ENCODE results near the gene CEP192.

Gene CEP192

DNA sequence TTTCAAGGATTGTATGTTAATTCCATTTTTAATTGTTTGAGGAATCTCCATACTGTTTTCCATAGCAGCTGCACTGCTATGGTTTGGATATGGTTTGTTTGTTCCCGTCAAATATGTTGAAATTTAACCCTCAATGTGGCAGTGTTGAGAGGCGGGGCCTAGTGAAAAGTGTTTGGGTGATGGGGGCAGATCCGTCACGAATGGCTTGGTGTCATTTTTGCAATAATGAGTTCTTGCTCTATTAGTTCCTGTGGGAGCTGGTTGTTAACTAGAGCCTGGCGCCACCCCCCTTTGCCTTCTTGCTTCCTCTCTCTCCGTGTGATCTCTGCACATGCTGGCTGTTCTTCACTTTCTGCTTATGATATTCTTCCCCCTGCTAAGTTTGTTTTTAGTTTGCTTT, 156.0 kb downstream of the CEP192 start:
- POLR2A ChIA-PET = no interaction called here
- no peaks in the 10 kb centered on the region for H3K27me3 ChIP-seq (replicated peaks in 2 of 5; ENCODE audit: control insufficient read depth in 4 of 5, insufficient read depth in 5 of 5, low read length in 4 of 5)
- no peaks in the 10 kb centered on the region for H3K4me1 ChIP-seq (ENCODE audit: control extremely low read depth in 1 of 4, control insufficient read depth in 4 of 4, insufficient read depth in 4 of 4, low read length in 3 of 4)
- H3K4me3 ChIP-seq (ENCODE audit: control insufficient read depth in 1 of 7, extremely low read depth in 1 of 7, insufficient read depth in 4 of 7, low read depth in 2 of 7, low read length in 6 of 7) = no peak overlapping the region
- DNase-seq = peak in 2 of 3 donors; percentile 21 to 32
- WGBS (ENCODE audit: insufficient coverage) = 100% methylated on average over 2 of the region's 6 CpGs
- no peak overlapping the region for H3K27ac ChIP-seq (ENCODE audit: insufficient read depth in 1 of 2, low read depth in 1 of 2, low read length in 2 of 2, poor library complexity in 1 of 2, severe bottlenecking in 2 of 2)
- CTCF ChIA-PET = no interaction called here
- H3K9me3 ChIP-seq (ENCODE audit: control extremely low read depth in 1 of 5, control insufficient read depth in 4 of 5, insufficient read depth in 2 of 5, low read depth in 1 of 5, low read length in 4 of 5) = peaks cover 1 to 14% (median 11%) of the 10 kb centered on the region in 5 experiments
- H3K36me3 ChIP-seq (ENCODE audit: control insufficient read depth in 4 of 4, insufficient read depth in 4 of 4, low read length in 3 of 4) = no peaks in the 10 kb centered on the region

DNA sequence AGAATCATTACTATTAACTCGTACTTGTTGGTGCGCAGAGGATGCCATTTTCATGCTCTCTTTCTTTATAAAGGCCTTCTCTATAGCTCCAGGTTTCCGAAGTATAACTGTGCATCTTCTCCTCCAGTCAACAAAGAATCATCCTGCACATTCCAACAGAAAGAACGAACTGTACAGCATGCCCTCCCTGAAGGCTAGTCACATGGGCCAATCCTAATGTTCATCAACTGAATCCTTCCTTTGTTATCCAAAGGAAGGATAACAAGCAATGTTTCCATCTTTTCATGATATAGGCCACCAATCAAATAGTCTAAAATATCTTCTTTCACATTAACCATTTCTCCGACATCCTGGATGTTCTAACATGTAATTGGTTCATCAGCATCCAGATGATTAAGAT, 160.5 kb downstream of the CEP192 start:
- Histone ChIP-seq H3K36me3 (ENCODE audit: control insufficient read depth in 4 of 4, insufficient read depth in 4 of 4, low read length in 3 of 4) (no peaks in the 10 kb centered on the region), H3K4me1 (ENCODE audit: control extremely low read depth in 1 of 4, control insufficient read depth in 4 of 4, insufficient read depth in 4 of 4, low read length in 3 of 4) (no peaks in the 10 kb centered on the region), H3K4me3 (ENCODE audit: control insufficient read depth in 1 of 7, extremely low read depth in 1 of 7, insufficient read depth in 4 of 7, low read depth in 2 of 7, low read length in 6 of 7) (no peak overlapping the region), H3K9me3 (ENCODE audit: control extremely low read depth in 1 of 5, control insufficient read depth in 4 of 5, insufficient read depth in 2 of 5, low read depth in 1 of 5, low read length in 4 of 5) (peaks cover 0 to 17% (median 3%) of the 10 kb centered on the region in 5 experiments), H3K27ac (ENCODE audit: insufficient read depth in 1 of 2, low read depth in 1 of 2, low read length in 2 of 2, poor library complexity in 1 of 2, severe bottlenecking in 2 of 2) (no peak overlapping the region), H3K27me3 (replicated peaks in 2 of 5; ENCODE audit: control insufficient read depth in 4 of 5, insufficient read depth in 5 of 5, low read length in 4 of 5) (no peaks in the 10 kb centered on the region)
- DNase-seq = no peak
- ChIA-PET POLR2A (no interaction called here), CTCF (interaction anchor here (0.6 kb wide), 1 partner anchor 9 kb away, joined by 3 read pairs; no protein-coding TSS in a partner anchor)
- WGBS (ENCODE audit: insufficient coverage) = 91% methylated on average over 5 of the region's 5 CpGs

DNA sequence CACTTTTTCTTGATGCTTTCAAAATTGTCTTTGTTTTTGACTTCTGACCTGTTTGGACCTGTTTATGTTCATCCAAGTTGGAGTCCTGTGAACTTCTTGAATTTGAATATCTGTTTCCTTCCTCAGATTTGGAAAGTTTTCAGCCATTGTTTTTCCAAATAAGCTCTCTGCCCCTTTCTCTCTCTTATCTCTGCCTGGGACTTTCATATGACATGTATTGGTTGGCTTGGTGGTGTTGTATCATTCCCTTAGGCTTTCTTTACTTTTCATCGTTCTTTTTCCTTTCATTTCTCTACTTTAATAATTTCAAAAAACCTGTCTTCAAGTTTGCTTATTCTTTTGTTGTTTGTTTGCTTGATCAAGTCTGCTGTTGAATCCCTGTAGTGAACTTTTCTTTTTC, 167.3 kb downstream of the CEP192 start:
- H3K4me1 ChIP-seq (ENCODE audit: control extremely low read depth in 1 of 4, control insufficient read depth in 4 of 4, insufficient read depth in 4 of 4, low read length in 3 of 4) = no peaks in the 10 kb centered on the region
- no CpG with 5 or more reads among the region's 1 CpG for WGBS (ENCODE audit: insufficient coverage)
- no peak overlapping the region for H3K27ac ChIP-seq (ENCODE audit: insufficient read depth in 1 of 2, low read depth in 1 of 2, low read length in 2 of 2, poor library complexity in 1 of 2, severe bottlenecking in 2 of 2)
- peaks cover 5 to 38% (median 15%) of the 10 kb centered on the region in 5 experiments for H3K9me3 ChIP-seq (ENCODE audit: control extremely low read depth in 1 of 5, control insufficient read depth in 4 of 5, insufficient read depth in 2 of 5, low read depth in 1 of 5, low read length in 4 of 5)
- DNase-seq = no peak
- no peaks in the 10 kb centered on the region for H3K36me3 ChIP-seq (ENCODE audit: control insufficient read depth in 4 of 4, insufficient read depth in 4 of 4, low read length in 3 of 4)
- no peak overlapping the region for H3K4me3 ChIP-seq (ENCODE audit: control insufficient read depth in 1 of 7, extremely low read depth in 1 of 7, insufficient read depth in 4 of 7, low read depth in 2 of 7, low read length in 6 of 7)
- POLR2A ChIA-PET = interaction anchor here (0.7 kb wide), 1 partner anchor 490 kb away, joined by 3 read pairs; no protein-coding TSS in a partner anchor
- no peaks in the 10 kb centered on the region for H3K27me3 ChIP-seq (replicated peaks in 2 of 5; ENCODE audit: control insufficient read depth in 4 of 5, insufficient read depth in 5 of 5, low read length in 4 of 5)
- CTCF ChIA-PET = interaction anchor here (0.7 to 4.5 kb wide), 9 partner anchors 8 to 145 kb away, joined by 3 to 26 read pairs (median 3); no protein-coding TSS in a partner anchor

DNA sequence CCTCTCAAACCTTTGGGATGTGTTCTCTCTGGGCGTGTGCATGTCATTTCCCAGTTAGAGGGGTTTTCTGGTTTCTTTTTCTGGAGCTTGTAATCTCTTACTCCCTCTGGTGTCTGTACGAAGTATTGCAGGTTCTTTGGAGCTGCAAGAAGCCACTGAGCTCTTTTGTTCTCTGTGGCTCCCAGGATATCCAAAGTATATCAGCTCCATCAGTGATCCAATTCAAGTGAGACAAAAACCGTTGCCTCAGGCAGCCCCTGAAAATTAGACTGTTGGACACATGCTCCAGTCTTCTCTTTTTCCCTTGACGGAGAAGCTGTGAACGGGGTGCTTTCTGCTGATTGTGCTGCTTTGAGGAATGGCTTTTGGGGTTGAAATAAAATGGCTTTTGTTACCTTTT, 168.4 kb downstream of the CEP192 start:
- no peaks in the 10 kb centered on the region for H3K27me3 ChIP-seq (replicated peaks in 2 of 5; ENCODE audit: control insufficient read depth in 4 of 5, insufficient read depth in 5 of 5, low read length in 4 of 5)
- no peaks in the 10 kb centered on the region for H3K36me3 ChIP-seq (ENCODE audit: control insufficient read depth in 4 of 4, insufficient read depth in 4 of 4, low read length in 3 of 4)
- DNase-seq = peak; percentile 58 to 83 (median 77)
- WGBS (ENCODE audit: insufficient coverage) = 19% methylated on average over 2 of the region's 5 CpGs
- POLR2A ChIA-PET = no interaction called here
- H3K4me3 ChIP-seq (ENCODE audit: control insufficient read depth in 1 of 7, extremely low read depth in 1 of 7, insufficient read depth in 4 of 7, low read depth in 2 of 7, low read length in 6 of 7) = no peak overlapping the region
- peaks cover 5 to 38% (median 15%) of the 10 kb centered on the region in 5 experiments for H3K9me3 ChIP-seq (ENCODE audit: control extremely low read depth in 1 of 5, control insufficient read depth in 4 of 5, insufficient read depth in 2 of 5, low read depth in 1 of 5, low read length in 4 of 5)
- H3K27ac ChIP-seq (ENCODE audit: insufficient read depth in 1 of 2, low read depth in 1 of 2, low read length in 2 of 2, poor library complexity in 1 of 2, severe bottlenecking in 2 of 2) = no peak overlapping the region
- CTCF ChIA-PET = interaction anchor here (0.6 to 4.5 kb wide), 15 partner anchors 15 to 432 kb away, joined by 3 to 26 read pairs (median 3); no protein-coding TSS in a partner anchor
- H3K4me1 ChIP-seq (ENCODE audit: control extremely low read depth in 1 of 4, control insufficient read depth in 4 of 4, insufficient read depth in 4 of 4, low read length in 3 of 4) = no peaks in the 10 kb centered on the region

DNA sequence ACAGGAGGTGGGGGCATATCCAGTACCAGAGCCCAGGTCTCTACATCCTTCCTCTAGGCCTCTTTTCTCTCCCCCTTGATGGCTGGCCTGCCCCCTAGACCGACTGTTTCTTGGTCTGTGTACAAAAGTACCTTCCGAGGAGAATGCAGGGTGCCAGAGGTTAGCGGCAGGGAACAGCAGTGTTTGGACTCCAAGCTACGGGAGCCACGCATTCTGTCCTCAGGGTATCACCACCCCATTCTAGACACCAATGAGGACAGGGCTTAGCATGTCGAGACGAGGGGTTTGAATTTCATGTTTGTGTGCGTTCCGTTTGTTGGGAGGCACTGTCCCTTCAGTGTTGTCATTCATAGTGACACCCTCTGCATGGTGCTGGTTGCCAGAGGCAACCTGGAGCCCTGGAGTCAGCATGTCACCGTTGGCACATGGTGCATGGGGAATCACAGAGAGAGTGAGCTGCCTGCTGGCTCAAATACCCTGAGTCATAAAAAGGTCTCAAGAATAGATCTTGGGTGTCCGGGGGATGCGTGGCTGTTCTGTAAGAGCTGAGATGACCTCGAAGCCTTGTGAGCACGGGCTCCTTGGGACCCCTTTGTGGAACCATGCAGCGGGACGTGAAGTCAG, 170.2 kb downstream of the CEP192 start:
- CTCF ChIA-PET = interaction anchor here (0.8 to 4.5 kb wide), 5 partner anchors 10 to 47 kb away, joined by 3 to 26 read pairs (median 3); no protein-coding TSS in a partner anchor

DNA sequence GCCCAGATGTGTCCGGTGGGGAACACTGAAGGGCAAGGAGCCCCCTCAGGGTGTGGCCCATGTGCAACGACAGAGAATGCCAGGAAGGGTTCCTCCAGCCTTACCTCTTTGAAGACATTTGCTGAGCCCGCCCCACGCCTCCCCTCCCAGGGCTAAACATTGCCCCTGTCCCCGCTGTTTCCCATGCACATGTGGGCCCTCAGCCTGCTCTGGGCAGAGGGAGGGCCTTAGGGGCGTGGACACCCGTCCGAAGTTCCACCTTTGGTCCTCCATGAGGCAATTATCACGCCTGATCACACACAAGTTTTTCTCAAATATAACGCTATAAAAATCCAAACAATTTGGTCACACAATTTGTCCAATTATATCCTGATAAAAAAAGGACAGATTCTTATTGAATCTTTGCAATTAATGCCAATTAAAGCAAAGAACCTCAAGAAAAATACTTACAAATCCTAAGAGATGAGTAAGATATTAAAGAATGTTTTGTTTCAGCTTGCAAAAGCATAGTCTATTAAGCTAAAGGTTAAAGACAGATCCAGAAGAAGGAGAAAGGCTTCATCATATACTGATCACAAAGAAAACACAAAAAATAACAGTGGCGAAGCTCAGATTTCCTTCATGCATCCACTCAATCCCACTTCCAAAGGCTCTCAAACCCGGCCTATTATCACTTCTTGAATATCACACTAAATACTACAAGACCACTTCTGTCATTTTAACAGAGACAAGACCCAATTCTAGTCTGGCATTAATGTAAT, 172.2 kb downstream of the CEP192 start:
- peaks cover under 1 to 6% (median 3%) of the 10 kb centered on the region in 5 experiments for H3K9me3 ChIP-seq (ENCODE audit: control extremely low read depth in 1 of 5, control insufficient read depth in 4 of 5, insufficient read depth in 2 of 5, low read depth in 1 of 5, low read length in 4 of 5)
- POLR2A ChIA-PET = no interaction called here
- no peak for DNase-seq
- no peaks in the 10 kb centered on the region for H3K27me3 ChIP-seq (replicated peaks in 2 of 5; ENCODE audit: control insufficient read depth in 4 of 5, insufficient read depth in 5 of 5, low read length in 4 of 5)
- WGBS (ENCODE audit: insufficient coverage) = 95% methylated on average over 9 of the region's 12 CpGs
- no peaks in the 10 kb centered on the region for H3K4me1 ChIP-seq (ENCODE audit: control extremely low read depth in 1 of 4, control insufficient read depth in 4 of 4, insufficient read depth in 4 of 4, low read length in 3 of 4)
- CTCF ChIA-PET = interaction anchor here (0.6 kb wide), 1 partner anchor 27 kb away, joined by 3 read pairs; no protein-coding TSS in a partner anchor
- no peak overlapping the region for H3K27ac ChIP-seq (ENCODE audit: insufficient read depth in 1 of 2, low read depth in 1 of 2, low read length in 2 of 2, poor library complexity in 1 of 2, severe bottlenecking in 2 of 2)
- no peaks in the 10 kb centered on the region for H3K36me3 ChIP-seq (ENCODE audit: control insufficient read depth in 4 of 4, insufficient read depth in 4 of 4, low read length in 3 of 4)
- no peak overlapping the region for H3K4me3 ChIP-seq (ENCODE audit: control insufficient read depth in 1 of 7, extremely low read depth in 1 of 7, insufficient read depth in 4 of 7, low read depth in 2 of 7, low read length in 6 of 7)

More for the DNA sequence above, 170.2 kb downstream of the CEP192 start:
- H3K4me3 ChIP-seq (ENCODE audit: control insufficient read depth in 1 of 7, extremely low read depth in 1 of 7, insufficient read depth in 4 of 7, low read depth in 2 of 7, low read length in 6 of 7) = no peak overlapping the region
- peaks cover 7 to 24% (median 15%) of the 10 kb centered on the region in 5 experiments for H3K9me3 ChIP-seq (ENCODE audit: control extremely low read depth in 1 of 5, control insufficient read depth in 4 of 5, insufficient read depth in 2 of 5, low read depth in 1 of 5, low read length in 4 of 5)
- no peak overlapping the region for H3K27ac ChIP-seq (ENCODE audit: insufficient read depth in 1 of 2, low read depth in 1 of 2, low read length in 2 of 2, poor library complexity in 1 of 2, severe bottlenecking in 2 of 2)
- WGBS (ENCODE audit: insufficient coverage) = 98% methylated on average over 14 of the region's 16 CpGs
- no peak for DNase-seq
- no peaks in the 10 kb centered on the region for H3K36me3 ChIP-seq (ENCODE audit: control insufficient read depth in 4 of 4, insufficient read depth in 4 of 4, low read length in 3 of 4)
- no peaks in the 10 kb centered on the region for H3K4me1 ChIP-seq (ENCODE audit: control extremely low read depth in 1 of 4, control insufficient read depth in 4 of 4, insufficient read depth in 4 of 4, low read length in 3 of 4)
- H3K27me3 ChIP-seq (replicated peaks in 2 of 5; ENCODE audit: control insufficient read depth in 4 of 5, insufficient read depth in 5 of 5, low read length in 4 of 5) = no peaks in the 10 kb centered on the region
- POLR2A ChIA-PET = no interaction called here

DNA sequence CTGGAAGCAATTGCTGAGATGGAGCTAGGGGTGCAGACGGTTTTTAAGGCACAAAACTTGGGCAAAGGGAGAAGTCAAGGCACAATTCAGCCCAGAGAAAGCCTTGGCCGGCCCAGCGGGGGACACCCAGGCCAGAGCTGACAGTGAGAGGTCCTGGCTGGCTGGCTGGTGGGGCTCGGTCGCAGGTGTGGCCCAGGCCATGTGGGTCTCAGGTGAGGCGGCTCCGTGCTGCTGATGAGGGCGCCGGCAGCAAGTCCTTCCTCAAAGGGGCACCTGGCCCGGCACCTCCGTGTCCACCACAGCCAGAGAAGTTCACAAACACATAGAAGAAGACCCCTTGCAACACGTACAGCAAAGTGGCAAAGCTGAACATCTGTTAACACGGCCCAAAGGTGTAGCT, 173.2 kb downstream of the CEP192 start:
- 94% methylated on average over 5 of the region's 13 CpGs for WGBS (ENCODE audit: insufficient coverage)
- Histone ChIP-seq H3K9me3 (ENCODE audit: control extremely low read depth in 1 of 5, control insufficient read depth in 4 of 5, insufficient read depth in 2 of 5, low read depth in 1 of 5, low read length in 4 of 5) (peaks cover 0 to 5% (median 0%) of the 10 kb centered on the region in 5 experiments), H3K4me3 (ENCODE audit: control insufficient read depth in 1 of 7, extremely low read depth in 1 of 7, insufficient read depth in 4 of 7, low read depth in 2 of 7, low read length in 6 of 7) (no peak overlapping the region), H3K36me3 (ENCODE audit: control insufficient read depth in 4 of 4, insufficient read depth in 4 of 4, low read length in 3 of 4) (no peaks in the 10 kb centered on the region), H3K27me3 (replicated peaks in 2 of 5; ENCODE audit: control insufficient read depth in 4 of 5, insufficient read depth in 5 of 5, low read length in 4 of 5) (no peaks in the 10 kb centered on the region), H3K27ac (ENCODE audit: insufficient read depth in 1 of 2, low read depth in 1 of 2, low read length in 2 of 2, poor library complexity in 1 of 2, severe bottlenecking in 2 of 2) (no peak overlapping the region), H3K4me1 (ENCODE audit: control extremely low read depth in 1 of 4, control insufficient read depth in 4 of 4, insufficient read depth in 4 of 4, low read length in 3 of 4) (no peaks in the 10 kb centered on the region)
- CTCF ChIA-PET = interaction anchor here (0.6 to 3.4 kb wide), 4 partner anchors 7 to 55 kb away, joined by 3 to 9 read pairs (median 4); no protein-coding TSS in a partner anchor
- POLR2A ChIA-PET = no interaction called here
- no peak for DNase-seq
